Measurements from ENCODE around the gene UBE2E2. TPM values are rescaled to one million over a fixed set of nuclear protein-coding genes. Genes with fewer than 3 reads are reported as not detected.

UBE2E2 gene
- total and polyA plus RNA-seq, 12 donors = 19.5 to 63.8 (median 52.2) TPM

- no peaks in the 10 kb centered on the region for H3K36me3 ChIP-seq
- H3K4me1 ChIP-seq = peaks cover 0 to under 1% (median 0%) of the 10 kb centered on the region in 9 donors
- no peak overlapping the region for H3K27ac ChIP-seq
- intact Hi-C loops (cut with DNase I) = no loop called here
- H3K9me3 ChIP-seq = no peaks in the 10 kb centered on the region
- TF ChIP-seq CTCF (IDR thresholded peaks at IDR 0.05) = no peak
- WGBS, 2 donors = 98 to 100% methylated on average over 1 of the region's 1 CpG
- DNase-seq (no peak), ATAC-seq (no peak)
- H3K4me3 ChIP-seq = no peak overlapping the region
- no peaks in the 10 kb centered on the region for H3K27me3 ChIP-seq
Measured at GRCh38 chr3:23264413-23264812, 61.3 kb downstream of the UBE2E2 start.

- intact Hi-C loops (cut with DNase I) = no loop called here
- peaks cover 0 to 10% (median 0%) of the 10 kb centered on the region in 11 donors for H3K9me3 ChIP-seq
- TF ChIP-seq CTCF (IDR thresholded peaks at IDR 0.05) = no peak
- H3K36me3 ChIP-seq = no peaks in the 10 kb centered on the region
- no peak overlapping the region for H3K4me3 ChIP-seq
- H3K4me1 ChIP-seq = peaks cover 0 to 10% (median 0%) of the 10 kb centered on the region in 9 donors
- DNase-seq = no peak
- no peak overlapping the region for H3K27ac ChIP-seq
- WGBS, 2 donors = 80 to 84% methylated on average over 3 of the region's 3 CpGs
- no peak for ATAC-seq
- H3K27me3 ChIP-seq = no peaks in the 10 kb centered on the region
Measured at GRCh38 chr3:23270423-23270822, 67.3 kb downstream of the UBE2E2 start.

- WGBS, 2 donors = 94 to 95% methylated on average over 38 of the region's 38 CpGs
- ATAC-seq = no peak
- DNase-seq = no peak
- Histone ChIP-seq H3K9me3 (peaks cover 0 to 10% (median 0%) of the 10 kb centered on the region in 11 donors), H3K27me3 (no peaks in the 10 kb centered on the region), H3K27ac (no peak overlapping the region), H3K4me1 (peaks cover 0 to 16% (median 0%) of the 10 kb centered on the region in 9 donors), H3K36me3 (no peaks in the 10 kb centered on the region), H3K4me3 (no peak overlapping the region)
- intact Hi-C loops (cut with DNase I) = no loop called here
- TF ChIP-seq CTCF (IDR thresholded peaks at IDR 0.05) = no peak
Measured at GRCh38 chr3:23271876-23272741, 69.0 kb downstream of the UBE2E2 start.

GRCh38 chr3:23272820-23273219 lies 69.7 kb downstream of the UBE2E2 start:
- H3K27me3 ChIP-seq = no peaks in the 10 kb centered on the region
- H3K27ac ChIP-seq = no peak overlapping the region
- TF ChIP-seq CTCF (IDR thresholded peaks at IDR 0.05) = no peak
- peaks cover 0 to 10% (median 0%) of the 10 kb centered on the region in 11 donors for H3K9me3 ChIP-seq
- DNase-seq (no peak), ATAC-seq (no peak)
- peaks cover 0 to 19% (median 0%) of the 10 kb centered on the region in 9 donors for H3K4me1 ChIP-seq
- no peaks in the 10 kb centered on the region for H3K36me3 ChIP-seq
- H3K4me3 ChIP-seq = no peak overlapping the region
- 82 to 98% methylated on average over 2 of the region's 2 CpGs for WGBS, 2 donors
- intact Hi-C loops (cut with DNase I) = no loop called here
